Measurements from ENCODE around the gene KLHL10. TPM values are rescaled to one million over a fixed set of nuclear protein-coding genes. Genes with fewer than 3 reads are reported as not detected.

KLHL10 gene
- total RNA-seq, 4 donors from 2014 or later: not detected

DNA sequence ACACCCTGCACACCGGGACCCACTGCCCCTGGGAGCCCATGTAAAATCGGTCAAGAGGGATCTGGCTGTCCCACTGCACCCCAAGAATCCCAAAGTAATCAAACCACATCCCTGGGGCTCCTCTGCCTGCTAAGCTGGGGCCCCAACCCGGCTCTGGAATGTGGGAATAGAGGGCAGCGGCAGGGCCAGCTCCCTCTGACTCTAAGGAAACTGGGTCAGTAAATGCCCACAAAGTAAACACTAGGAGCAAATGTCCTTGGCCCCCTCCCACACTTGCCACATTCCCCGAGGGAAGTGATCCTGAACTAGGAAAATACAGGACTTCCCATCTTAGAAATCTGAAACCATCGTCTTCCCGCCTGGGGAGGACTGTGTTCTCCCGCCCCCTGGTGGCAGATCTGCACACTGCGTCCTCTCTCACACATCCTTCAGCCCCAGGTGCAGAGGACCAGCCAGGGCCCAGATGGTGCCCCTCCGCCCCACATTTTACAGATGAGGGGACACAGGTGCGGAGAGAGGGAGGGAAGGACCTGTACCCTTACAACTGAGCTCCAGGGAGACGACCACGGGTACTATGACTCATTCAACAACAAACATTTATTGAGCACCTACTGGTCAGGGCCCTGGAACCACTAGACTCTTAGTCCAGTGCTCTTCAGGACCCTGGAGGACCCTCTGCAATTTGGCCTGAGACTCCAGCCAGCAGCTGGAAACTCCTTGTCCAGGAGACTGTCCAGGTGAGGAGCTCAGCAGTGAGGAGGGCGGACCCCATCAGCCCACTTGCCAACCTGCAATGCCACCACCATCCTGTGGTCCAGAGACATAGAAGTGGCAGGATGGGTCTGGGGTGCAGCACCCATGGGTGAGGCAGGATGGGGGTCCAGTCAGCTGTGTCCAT is 36.0 kb upstream of the KLHL10 start:
- Histone ChIP-seq H3K27ac (peak overlapping the region in 2 of 4 donors; percentile 43 to 56), H3K4me1 (peaks cover 0 to 16% (median 7%) of the 10 kb centered on the region in 4 donors), H3K36me3 (peaks cover 0 to 29% (median 0%) of the 10 kb centered on the region in 3 donors), H3K27me3 (no peaks in the 10 kb centered on the region), H3K9me3 (no peaks in the 10 kb centered on the region), H3K4me3 (no peak overlapping the region)
- TF ChIP-seq POLR2A (IDR thresholded peaks at IDR 0.05) (no peak), EP300 (IDR thresholded peaks at IDR 0.05) (no peak)
- TF ChIP-seq, protein P1, sequence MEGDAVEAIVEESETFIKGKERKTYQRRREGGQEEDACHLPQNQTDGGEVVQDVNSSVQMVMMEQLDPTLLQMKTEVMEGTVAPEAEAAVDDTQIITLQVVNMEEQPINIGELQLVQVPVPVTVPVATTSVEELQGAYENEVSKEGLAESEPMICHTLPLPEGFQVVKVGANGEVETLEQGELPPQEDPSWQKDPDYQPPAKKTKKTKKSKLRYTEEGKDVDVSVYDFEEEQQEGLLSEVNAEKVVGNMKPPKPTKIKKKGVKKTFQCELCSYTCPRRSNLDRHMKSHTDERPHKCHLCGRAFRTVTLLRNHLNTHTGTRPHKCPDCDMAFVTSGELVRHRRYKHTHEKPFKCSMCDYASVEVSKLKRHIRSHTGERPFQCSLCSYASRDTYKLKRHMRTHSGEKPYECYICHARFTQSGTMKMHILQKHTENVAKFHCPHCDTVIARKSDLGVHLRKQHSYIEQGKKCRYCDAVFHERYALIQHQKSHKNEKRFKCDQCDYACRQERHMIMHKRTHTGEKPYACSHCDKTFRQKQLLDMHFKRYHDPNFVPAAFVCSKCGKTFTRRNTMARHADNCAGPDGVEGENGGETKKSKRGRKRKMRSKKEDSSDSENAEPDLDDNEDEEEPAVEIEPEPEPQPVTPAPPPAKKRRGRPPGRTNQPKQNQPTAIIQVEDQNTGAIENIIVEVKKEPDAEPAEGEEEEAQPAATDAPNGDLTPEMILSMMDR (IDR thresholded peaks at IDR 0.05): peak; percentile 94 to 98 (median 97)
- peak; percentile 76 to 94 for DNase-seq (ENCODE audit: low spot score in 2 of 2)
- 10% methylated on average over 10 to 14 of the region's 14 CpGs for WGBS, 2 donors

DNA sequence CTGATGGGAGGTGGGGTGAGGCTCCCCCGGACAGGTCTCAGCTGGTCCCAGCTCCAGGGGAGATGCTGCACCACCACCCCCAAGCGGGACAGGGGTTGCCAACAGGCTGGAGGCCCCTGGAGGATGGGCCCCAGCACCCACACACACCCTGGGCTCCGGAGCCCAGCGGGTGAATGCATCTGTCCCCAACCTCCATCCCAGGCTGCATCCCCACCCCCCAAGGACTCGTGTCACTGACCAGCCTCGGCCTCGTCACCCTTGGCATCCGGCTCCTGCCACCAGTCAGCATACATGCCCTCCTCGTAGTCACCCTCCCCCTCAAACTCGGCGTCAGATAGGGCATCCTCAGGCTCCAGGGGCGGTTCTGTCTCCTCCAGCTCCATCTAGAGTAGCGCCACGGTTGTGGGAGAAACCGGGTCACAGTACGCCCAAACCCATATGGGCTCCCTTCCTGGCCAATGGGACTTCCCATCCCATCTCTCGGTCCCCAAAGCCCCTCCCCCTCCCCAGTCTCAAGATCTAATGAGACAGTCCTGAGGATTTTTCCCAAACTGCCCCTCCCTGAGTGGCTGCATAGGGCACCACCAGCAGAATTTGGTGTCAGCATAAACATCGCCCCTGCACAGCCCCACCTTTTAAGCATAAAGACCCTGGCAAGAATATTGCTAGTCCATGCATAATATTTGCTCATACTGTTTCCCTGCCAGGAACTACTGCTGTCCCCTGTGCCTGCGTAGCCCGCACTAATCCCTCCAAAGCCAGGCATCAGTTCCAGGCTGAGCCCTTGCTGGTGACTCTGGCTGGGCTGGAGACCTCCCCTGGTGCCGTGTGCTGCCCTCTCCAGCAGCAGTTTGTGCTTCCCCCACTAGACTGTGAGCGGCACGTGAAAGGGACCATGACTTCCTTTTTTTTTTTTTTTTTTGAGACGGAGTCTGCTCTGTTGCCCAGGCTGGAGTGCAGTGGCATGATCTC is 34.3 kb upstream of the KLHL10 start:
- peaks cover 0 to 16% (median 7%) of the 10 kb centered on the region in 4 donors for H3K4me1 ChIP-seq
- TF ChIP-seq, protein P1 (IDR thresholded peaks at IDR 0.05): no peak
- TF ChIP-seq EP300 (IDR thresholded peaks at IDR 0.05) (no peak), POLR2A (IDR thresholded peaks at IDR 0.05) (no peak)
- H3K4me3 ChIP-seq: no peak overlapping the region
- no peak overlapping the region for H3K27ac ChIP-seq
- H3K9me3 ChIP-seq: no peaks in the 10 kb centered on the region
- no peak for DNase-seq (ENCODE audit: low spot score in 2 of 2)
- H3K27me3 ChIP-seq: no peaks in the 10 kb centered on the region
- H3K36me3 ChIP-seq: peaks cover 0 to 42% (median 0%) of the 10 kb centered on the region in 3 donors
- 64 to 69% methylated on average over 17 to 22 of the region's 24 CpGs for WGBS, 2 donors

DNA sequence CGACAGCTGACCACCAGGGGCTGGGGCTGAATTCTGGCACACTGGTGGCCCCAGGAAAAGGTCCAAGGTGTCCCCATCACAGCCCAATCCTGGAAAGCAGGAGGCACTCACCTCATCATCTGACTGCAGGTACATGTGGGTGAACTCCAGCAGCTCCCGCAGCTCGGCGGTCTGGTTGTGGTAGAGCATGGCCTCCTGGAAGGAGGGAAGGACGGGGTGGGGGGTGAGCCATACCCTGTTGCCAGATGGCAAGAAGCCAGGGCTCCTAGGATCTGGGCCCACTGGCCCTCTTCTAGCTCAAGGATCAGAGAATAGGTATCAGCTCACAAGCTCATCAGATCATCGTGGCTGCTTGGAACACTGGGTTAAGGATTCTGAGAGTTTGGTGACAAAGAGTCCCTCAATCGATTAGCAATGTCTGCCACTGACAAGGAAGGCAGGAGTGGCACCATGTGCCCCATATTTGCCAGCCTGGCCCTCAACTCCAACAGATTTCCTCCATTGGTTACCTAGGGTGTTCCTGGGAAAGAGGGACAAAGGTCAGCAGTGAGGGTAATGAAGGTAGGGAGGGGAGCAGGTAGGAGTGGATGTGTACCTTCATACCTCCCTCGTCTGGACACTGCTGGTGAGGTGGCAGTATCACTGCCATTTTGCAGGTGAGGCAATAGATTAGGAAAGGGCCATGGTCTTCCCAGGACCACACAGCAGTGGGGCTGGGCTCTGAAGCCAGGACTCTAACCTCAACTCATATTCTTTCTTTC is 30.8 kb upstream of the KLHL10 start:
- no peak for DNase-seq (ENCODE audit: low spot score in 2 of 2)
- H3K27me3 ChIP-seq: no peaks in the 10 kb centered on the region
- WGBS, 2 donors: 83 to 84% methylated on average over 8 of the region's 8 CpGs
- peaks cover 0 to 42% (median 0%) of the 10 kb centered on the region in 3 donors for H3K36me3 ChIP-seq
- peaks cover 0 to 25% (median 16%) of the 10 kb centered on the region in 4 donors for H3K4me1 ChIP-seq
- H3K4me3 ChIP-seq: no peak overlapping the region
- TF ChIP-seq POLR2A (IDR thresholded peaks at IDR 0.05): no peak
- TF ChIP-seq EP300 (IDR thresholded peaks at IDR 0.05): no peak
- TF ChIP-seq, protein P1 (IDR thresholded peaks at IDR 0.05): no peak
- no peaks in the 10 kb centered on the region for H3K9me3 ChIP-seq
- no peak overlapping the region for H3K27ac ChIP-seq

DNA sequence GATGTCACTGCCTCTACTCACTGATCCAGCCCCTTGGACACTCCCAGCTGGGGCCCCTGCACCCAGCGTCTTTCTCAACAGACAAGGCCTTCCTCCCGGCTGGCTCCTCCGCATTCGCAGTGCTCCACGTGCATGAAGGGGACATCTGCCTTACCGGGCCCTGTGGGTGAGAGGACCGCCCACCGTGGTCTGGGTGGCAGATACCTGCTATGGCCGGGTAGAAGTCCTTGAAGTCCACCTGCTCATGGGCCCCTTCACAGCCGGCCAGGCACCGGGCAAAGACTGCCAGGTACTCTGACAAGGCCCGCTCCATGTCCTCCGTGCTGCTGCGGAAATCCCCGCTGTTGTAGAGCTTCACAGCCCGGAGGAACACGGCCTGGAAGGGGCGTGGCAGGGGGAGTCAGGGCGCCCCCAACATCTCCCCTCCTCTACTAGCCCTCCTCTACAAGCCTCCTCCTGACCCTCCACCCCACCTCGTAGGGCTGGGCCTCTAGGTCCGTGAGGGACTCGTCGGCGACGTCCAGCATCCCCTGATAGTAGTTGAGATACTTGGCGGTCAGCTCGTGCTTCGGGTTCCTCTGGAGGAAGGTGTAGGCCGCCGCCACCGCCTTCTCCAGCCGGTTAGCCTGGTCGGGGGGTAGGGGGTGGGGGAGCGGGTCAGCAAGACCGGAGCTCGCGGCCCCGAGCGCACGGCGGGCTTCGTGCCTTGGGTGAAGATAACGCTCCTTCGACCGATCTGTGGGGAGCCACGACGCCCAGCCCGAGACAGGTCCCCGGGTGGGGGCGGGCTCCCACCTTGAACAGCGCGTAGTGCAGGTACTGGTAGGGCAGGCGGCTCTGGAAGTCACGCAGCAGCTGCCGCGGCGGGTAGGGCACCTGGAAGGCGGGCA is 26.7 kb upstream of the KLHL10 start:
- WGBS, 2 donors: 28 to 70% methylated on average over 19 to 48 of the region's 58 CpGs
- no peaks in the 10 kb centered on the region for H3K9me3 ChIP-seq
- TF ChIP-seq, protein P1 (IDR thresholded peaks at IDR 0.05): no peak
- TF ChIP-seq POLR2A (IDR thresholded peaks at IDR 0.05) (no peak), EP300 (IDR thresholded peaks at IDR 0.05) (no peak)
- H3K4me3 ChIP-seq: peak overlapping the region; percentile 74 to 86 (median 84)
- no peak for DNase-seq (ENCODE audit: low spot score in 2 of 2)
- peak overlapping the region; percentile 2 to 84 (median 75) for H3K27ac ChIP-seq
- H3K27me3 ChIP-seq: no peaks in the 10 kb centered on the region
- peaks cover 0 to 19% (median 0%) of the 10 kb centered on the region in 3 donors for H3K36me3 ChIP-seq
- peaks cover 0 to 45% (median 22%) of the 10 kb centered on the region in 4 donors for H3K4me1 ChIP-seq

All from tibial nerve (tissue), 4 donors.